Coronary artery (tissue), 2 donors: ENCODE results near the gene THSD7B.
"Not testable (repeated sequence)": the region's sequence is repeated elsewhere in the genome, so short reads cannot be mapped to it uniquely, and the experiment has no call there.

Source experiments
- DNase-seq: peaks from one replicate; pipeline ENCODE4 v3.0.0-alpha.2; 2017; ENCODE audit warnings: low spot score
- H3K27ac ChIP-seq, 2 donors: fragments of 200-600 bp; sonication (generic); one replicate each; pipeline ENCODE4 v1.5.1; 2016 to 2019
- H3K4me3 ChIP-seq: fragments of 200-600 bp; sonication (generic); 2 replicates; pipeline ENCODE4 v1.5.1; 2016; ENCODE audit warnings: mild to moderate bottlenecking, moderate library complexity
- CTCF ChIP-seq: fragments of 200-600 bp; sonication (generic); IDR thresholded peaks from one replicate; pipeline ENCODE4 v1.5.1; 2019; ENCODE audit warnings: antibody characterized with exemption

The THSD7B gene

GRCh38 chr2:137048455-137048854, 283.1 kb downstream of the THSD7B start:
- DNase-seq: no peak
- Histone ChIP-seq H3K27ac (no peak overlapping the region), H3K4me3 (no peak overlapping the region)
- TF ChIP-seq CTCF: no peak

GRCh38 chr2:137049518-137049917, 284.2 kb downstream of the THSD7B start:
- no peak for DNase-seq
- H3K4me3 ChIP-seq: no peak overlapping the region
- no peak overlapping the region for H3K27ac ChIP-seq
- TF ChIP-seq CTCF: no peak

GRCh38 chr2:137050949-137051348, 285.6 kb downstream of the THSD7B start:
- Histone ChIP-seq H3K27ac (no peak overlapping the region), H3K4me3 (no peak overlapping the region)
- no peak for TF ChIP-seq CTCF
- no peak for DNase-seq

- no peak overlapping the region for H3K27ac ChIP-seq
- no peak for TF ChIP-seq CTCF
- DNase-seq: no peak
- no peak overlapping the region for H3K4me3 ChIP-seq
Observed at GRCh38 chr2:137051778-137052398, 286.5 kb downstream of the THSD7B start.

- Histone ChIP-seq H3K4me3 (no peak overlapping the region), H3K27ac (no peak overlapping the region)
- no peak for DNase-seq
- no peak for TF ChIP-seq CTCF
Observed at GRCh38 chr2:137056704-137057103, 291.4 kb downstream of the THSD7B start.

GRCh38 chr2:137076111-137076765, 310.9 kb downstream of the THSD7B start:
- DNase-seq, H3K27ac ChIP-seq, H3K4me3 ChIP-seq: not testable (repeated sequence)

GRCh38 chr2:137091704-137092103, 326.4 kb downstream of the THSD7B start:
- Histone ChIP-seq H3K4me3 (no peak overlapping the region), H3K27ac (no peak overlapping the region)
- TF ChIP-seq CTCF: no peak
- DNase-seq: no peak
